Heart right ventricle (tissue), 16 donors: ENCODE results near the gene MIER2. TPM values are rescaled to one million over a fixed set of nuclear protein-coding genes. Genes with fewer than 3 reads are reported as not detected.
A peak's percentile ranks its signal among the peaks of the same experiment; 100 is the strongest.

Experiments used
- ATAC-seq, 8 donors: fragments of 200-7000 bp; cut with Tn5 transposase; one replicate each; pipeline ENCODE4 v1.9.1; 2020; ENCODE audit warnings: mild to moderate bottlenecking in 8 of 8, moderate library complexity in 8 of 8, moderate number of reproducible peaks in 1 of 8
- DNase-seq, 2 donors: peaks; one replicate each; pipeline ENCODE4 v3.0.0-alpha.2; 2020
- H3K27ac ChIP-seq, 10 donors: fragments of 200-600 bp; sonication (generic) in 2 of 10; one replicate each; pipeline versions ENCODE4 v1.5.0 to v1.8.0; 2020 to 2022; ENCODE audit warnings: mild to moderate bottlenecking in 3 of 10
- H3K27me3 ChIP-seq, 7 donors: fragments of 200-600 bp; one replicate each; pipeline ENCODE4 v1.8.0; 2021 to 2022; ENCODE audit warnings: mild to moderate bottlenecking in 2 of 7
- H3K36me3 ChIP-seq, 9 donors: fragments of 200-600 bp; sonication (generic) in 1 of 9; one replicate each; pipeline versions ENCODE4 v1.5.0 to v1.8.0; 2020 to 2022; ENCODE audit warnings: mild to moderate bottlenecking in 2 of 9
- H3K4me1 ChIP-seq, 9 donors: fragments of 200-600 bp; sonication (generic) in 1 of 9; one replicate each; pipeline versions ENCODE4 v1.5.0 to v1.8.0; 2020 to 2022; ENCODE audit warnings: mild to moderate bottlenecking in 4 of 9
- H3K4me3 ChIP-seq, 10 donors: fragments of 200-600 bp; sonication (generic) in 2 of 10; one replicate each; pipeline versions ENCODE4 v1.5.0 to v1.8.0; 2020 to 2022; ENCODE audit warnings: mild to moderate bottlenecking in 7 of 10, moderate library complexity in 2 of 10
- H3K9me3 ChIP-seq, 11 donors: fragments of 200-600 bp in 10 of 11; sonication (generic) in 2 of 11; one replicate each; pipeline versions ENCODE4 v1.5.0 to v1.8.0; 2013 to 2022; ENCODE audit warnings: mild to moderate bottlenecking in 2 of 11, control low read depth in 1 of 11, moderate library complexity in 1 of 11
- CTCF ChIP-seq, 9 donors: fragments of 200-600 bp; sonication (generic) in 2 of 9; IDR thresholded peaks; one replicate each; pipeline versions ENCODE4 v1.5.0 to v1.8.0; 2021 to 2022; ENCODE audit warnings: antibody characterized with exemption in 9 of 9, mild to moderate bottlenecking in 5 of 9, moderate library complexity in 1 of 9
- WGBS, 2 donors: extraction: QIAGEN DNeasy Blood & Tissue Kit; methylation state at CpG; one replicate each; pipeline ENCODE4 v1.1.7; 2013; ENCODE audit warnings: inconsistent platforms in 1 of 2; 5-methylcytosine and 5-hydroxymethylcytosine counted together
- intact Hi-C, 10 donors: fragments of 100-400 bp; cut with DNase I; formaldehyde crosslinking; loops; one replicate each; pipeline versions ENCODE4 v1.11.1 to v1.14.2; 2022
- polyA plus RNA-seq, 2 donors: library from polyadenylated mRNA; stranded (reverse); fragments of 200-250 nt; gene quantifications; one replicate each; pipeline ENCODE4 v1.2.3, GENCODE V29; 2013
- total RNA-seq, 10 donors: library from RNA; stranded (reverse); fragmentation: NEBNext Ultra II Directional in 3 of 10; extraction: Animal tissue kit (Norgen Biotek cat#: 25700) in 3 of 10; gene quantifications; one replicate each; pipeline versions ENCODE4 v1.2.1 to v1.2.4, GENCODE V29; 2021 to 2023
- donor health status: Arrhythmogenic right ventricular cardiomyopathy.
- donor health status: ischemic (EF 13 %, LVEDD 7.1; RV severe dilation, severe dysfunction).
- donor health status: healthy with polysubstance abuse.
- donor health status: DM: no; HTN: yes; CAD: no.
- donor health status: DM: no; HTN: no; CAD: no.
- donor health status: ischemic (EF 25% LVEDD 6.9; RV normal size, moderate dysfunction).
- donor health status: ischemic (EF 25% LVEDD 5.7; RV mildly dilated, moderate dysfunction).
- donor health status: healthy.
- donor health status: DM: yes; HTN: yes; CAD: no.
- donor health status: Ischemic cardiomyopathy.
- donor health status: ischemic (EF 35%, LVEDD 5.7; RV mildly dilated, moderate dysfunction).
- donor health status: nonischemic (EF 11% LVEDD 7.7; RV severe dilation, severe dysfunction).
- donor health status: DM: yes; HTN: yes; CAD: no.
- donor health status: PGD.
- donor health status: ischemic (EF 29% LVEDD 5.4; RV normal size, mild dysfunction).
- donor health status: nonischemic (EF 23%, LVEDD 6.1; RV moderate dilation, normal function).

Gene MIER2
- total and polyA plus RNA-seq, 12 donors: 11.1 to 34.6 (median 17.6) TPM

GRCh38 chr19:343941-344624 lies 513 bp downstream of the MIER2 start:
- intact Hi-C loops: loop anchor here in 1 of 10 donors (5.0 kb wide), 1 partner anchor 37 kb away; no protein-coding TSS in a partner anchor
- Histone ChIP-seq H3K4me3 (peak overlapping the region; percentile 78 to 94 (median 87)), H3K27ac (peak overlapping the region; percentile 51 to 93 (median 86)), H3K4me1 (peaks cover 0 to 54% (median 31%) of the 10 kb centered on the region in 9 donors), H3K9me3 (peaks cover 0 to 5% (median 0%) of the 10 kb centered on the region in 11 donors), H3K36me3 (peaks cover 0 to 9% (median 0%) of the 10 kb centered on the region in 9 donors), H3K27me3 (peaks cover 0 to 8% (median 0%) of the 10 kb centered on the region in 7 donors)
- peak in 3 of 8 donors; percentile 5 to 27 (median 10) for ATAC-seq
- no peak for TF ChIP-seq CTCF (IDR thresholded peaks at IDR 0.05)
- 1% methylated on average over 38 to 70 of the region's 70 CpGs for WGBS, 2 donors
- no peak for DNase-seq

GRCh38 chr19:343451-343931 lies 1.1 kb downstream of the MIER2 start:
- 46 to 55% methylated on average over 19 of the region's 19 CpGs for WGBS, 2 donors
- TF ChIP-seq CTCF (IDR thresholded peaks at IDR 0.05): no peak
- peak in 1 of 8 donors; percentile 18 for ATAC-seq
- Histone ChIP-seq H3K27ac (peak overlapping the region; percentile 51 to 93 (median 86)), H3K36me3 (peaks cover 0 to 9% (median 0%) of the 10 kb centered on the region in 9 donors), H3K4me3 (peak overlapping the region; percentile 78 to 94 (median 87)), H3K9me3 (peaks cover 0 to 6% (median 0%) of the 10 kb centered on the region in 11 donors), H3K27me3 (peaks cover 0 to 8% (median 0%) of the 10 kb centered on the region in 7 donors), H3K4me1 (peaks cover 0 to 59% (median 31%) of the 10 kb centered on the region in 9 donors)
- DNase-seq: no peak
- intact Hi-C loops: loop anchor here in 1 of 10 donors (5.0 kb wide), 1 partner anchor 36 kb away; no protein-coding TSS in a partner anchor

GRCh38 chr19:342801-343421 lies 1.7 kb downstream of the MIER2 start:
- H3K27me3 ChIP-seq: peaks cover 0 to 8% (median 0%) of the 10 kb centered on the region in 7 donors
- peak; percentile 46 to 76 for DNase-seq
- peak overlapping the region; percentile 6 to 93 (median 86) for H3K27ac ChIP-seq
- peaks cover 0 to 9% (median 0%) of the 10 kb centered on the region in 9 donors for H3K36me3 ChIP-seq
- H3K9me3 ChIP-seq: peaks cover 0 to 6% (median 0%) of the 10 kb centered on the region in 11 donors
- ATAC-seq: peak; percentile 25 to 75 (median 54)
- peak overlapping the region; percentile 78 to 94 (median 87) for H3K4me3 ChIP-seq
- intact Hi-C loops: loop anchor here in 1 of 10 donors (5.0 kb wide), 1 partner anchor 36 kb away; no protein-coding TSS in a partner anchor
- H3K4me1 ChIP-seq: peaks cover 0 to 60% (median 31%) of the 10 kb centered on the region in 9 donors
- WGBS, 2 donors: 48 to 54% methylated on average over 14 of the region's 14 CpGs
- no peak for TF ChIP-seq CTCF (IDR thresholded peaks at IDR 0.05)

- DNase-seq (no peak), ATAC-seq (no peak)
- Histone ChIP-seq H3K9me3 (peaks cover 0 to 6% (median 0%) of the 10 kb centered on the region in 11 donors), H3K4me1 (peaks cover 0 to 62% (median 31%) of the 10 kb centered on the region in 9 donors), H3K27ac (peak overlapping the region in 9 of 10 donors; percentile 14 to 93 (median 86)), H3K36me3 (peaks cover 0 to 9% (median 0%) of the 10 kb centered on the region in 9 donors), H3K4me3 (peak overlapping the region in 8 of 10 donors; percentile 5 to 94 (median 86)), H3K27me3 (peaks cover 0 to 8% (median 0%) of the 10 kb centered on the region in 7 donors)
- 86 to 91% methylated on average over 10 of the region's 10 CpGs for WGBS, 2 donors
- no peak for TF ChIP-seq CTCF (IDR thresholded peaks at IDR 0.05)
- intact Hi-C loops: loop anchor here in 1 of 10 donors (5.0 kb wide), 1 partner anchor 35 kb away; no protein-coding TSS in a partner anchor
Measured at GRCh38 chr19:342128-342455, 2.5 kb downstream of the MIER2 start.
